Adrenal gland (tissue), 5 donors: ENCODE measurements around the gene AGTPBP1.

Experiments used
- CTCF ChIP-seq, 6 experiments: fragments of 450-650 bp in 4 of 6; fragments of 200-600 bp in 2 of 6; sonication (generic) in 1 of 6; IDR thresholded peaks; 1 replicate in 5 of 6; 2 replicates in 1 of 6; pipeline versions ENCODE4 v1.5.1 to v1.8.0; 2016 to 2021; ENCODE audit warnings: antibody characterized with exemption in 6 of 6, mild to moderate bottlenecking in 2 of 6, moderate library complexity in 1 of 6
- POLR2A ChIP-seq, 2 donors: fragments of 450-650 bp; IDR thresholded peaks; one replicate each; pipeline ENCODE4 v1.6.1; 2017; ENCODE audit warnings: antibody characterized with exemption in 2 of 2, mild to moderate bottlenecking in 2 of 2, moderate library complexity in 1 of 2
- donor health status: DM: no; HTN: no; CAD: no.

- TF ChIP-seq CTCF (IDR thresholded peaks at IDR 0.05) (no peak), POLR2A (IDR thresholded peaks at IDR 0.05) (no peak)
These were observed 199.9 kb downstream of the AGTPBP1 start for GRCh38 chr9:85541876-85542275.
